Fibroblast of skin of abdomen (primary cell): ENCODE results near the gene TIRAP. TPM values are rescaled to one million over a fixed set of nuclear protein-coding genes. Genes with fewer than 3 reads are reported as not detected.
A peak's percentile ranks its signal among the peaks of the same experiment; 100 is the strongest.
"Not testable (repeated sequence)": the region's sequence is repeated elsewhere in the genome, so short reads cannot be mapped to it uniquely, and the experiment has no call there.

ENCODE experiments used
- DNase-seq: peaks from one replicate; pipeline ENCODE4 v3.0.0-alpha.2; 2013
- polyA plus RNA-seq, 2 experiments: library from polyadenylated mRNA; unstranded; fragments of 120-200 nt; gene quantifications; one replicate each; pipeline ENCODE4 v1.2.1, GENCODE V29; 2013; ENCODE audit not compliant: insufficient read length in 2 of 2

The TIRAP gene, protein sequence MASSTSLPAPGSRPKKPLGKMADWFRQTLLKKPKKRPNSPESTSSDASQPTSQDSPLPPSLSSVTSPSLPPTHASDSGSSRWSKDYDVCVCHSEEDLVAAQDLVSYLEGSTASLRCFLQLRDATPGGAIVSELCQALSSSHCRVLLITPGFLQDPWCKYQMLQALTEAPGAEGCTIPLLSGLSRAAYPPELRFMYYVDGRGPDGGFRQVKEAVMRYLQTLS
- polyA plus RNA-seq (2013, experiment 1 of 2; ENCODE audit: insufficient read length), result 6.0 TPM
- polyA plus RNA-seq (2013, experiment 2 of 2; ENCODE audit: insufficient read length), result 5.4 TPM

DNA sequence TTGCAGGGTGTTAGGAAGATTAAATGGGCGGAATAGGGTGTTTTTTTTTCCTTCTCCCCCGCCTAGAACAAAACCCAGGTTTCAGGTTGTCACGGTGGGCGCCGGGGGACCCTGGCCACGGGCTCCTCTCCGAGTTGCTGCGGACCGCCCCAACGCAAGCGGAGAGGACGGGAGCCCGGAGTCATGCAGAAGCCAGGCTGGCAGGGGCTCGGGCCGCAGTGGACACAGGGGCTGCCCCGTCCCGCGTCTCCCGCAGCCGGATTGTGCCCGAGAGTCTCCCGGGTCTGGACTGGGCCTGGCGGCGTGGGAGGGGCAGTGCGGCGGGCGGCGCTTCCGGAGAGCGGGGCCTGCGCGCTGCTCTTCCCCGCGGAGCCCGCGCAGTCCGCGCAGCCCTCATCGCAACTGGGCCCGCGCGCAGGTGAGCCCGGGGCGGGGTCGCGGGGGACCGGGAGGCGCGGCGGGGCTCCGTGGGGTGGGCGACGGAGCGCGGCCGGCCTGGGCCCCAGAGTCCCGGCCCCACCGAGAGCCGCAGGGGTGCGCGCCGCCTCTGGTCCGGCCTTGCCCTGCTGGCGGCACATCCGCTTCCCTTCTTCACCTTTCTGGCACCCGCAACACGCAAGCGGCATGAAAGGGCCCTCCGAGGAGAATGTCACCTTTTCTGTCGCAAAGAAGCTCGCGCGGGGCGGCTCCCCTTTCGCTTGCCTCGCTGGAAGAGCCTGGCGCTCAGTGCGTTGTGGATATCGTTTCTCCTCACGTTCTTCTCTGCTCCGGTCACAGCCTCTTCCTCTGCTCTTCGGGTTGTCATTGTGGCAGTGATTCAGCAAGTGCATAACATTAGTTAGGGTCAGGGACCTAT lies at the start of gene TIRAP:
TIRAP (plus strand) TSS at position 358 of the 856 bp plus-strand sequence. CDS start 7,802 bp downstream, outside the sequence.
- DNase-seq, result peak; percentile 54

DNA sequence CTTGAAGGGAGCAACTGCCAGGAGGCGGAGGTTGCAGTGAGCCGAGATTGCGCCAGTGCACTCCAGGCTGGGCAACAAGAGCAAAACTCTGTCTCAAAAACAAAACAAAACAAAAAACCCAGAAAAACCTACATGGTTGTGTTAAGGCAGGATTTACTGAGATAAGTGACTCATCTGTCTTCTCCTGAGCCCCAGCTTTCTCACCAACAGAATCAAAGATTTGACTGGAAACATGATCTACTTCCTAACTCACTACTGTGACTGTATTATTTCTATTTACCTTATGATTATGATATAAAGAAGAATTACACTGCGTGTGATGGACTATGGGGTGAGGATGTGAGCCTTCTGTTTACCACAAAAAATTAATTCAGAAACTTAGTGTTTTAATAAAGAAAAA lies 49.5 kb upstream of the TIRAP start:
- no peak for DNase-seq

DNA sequence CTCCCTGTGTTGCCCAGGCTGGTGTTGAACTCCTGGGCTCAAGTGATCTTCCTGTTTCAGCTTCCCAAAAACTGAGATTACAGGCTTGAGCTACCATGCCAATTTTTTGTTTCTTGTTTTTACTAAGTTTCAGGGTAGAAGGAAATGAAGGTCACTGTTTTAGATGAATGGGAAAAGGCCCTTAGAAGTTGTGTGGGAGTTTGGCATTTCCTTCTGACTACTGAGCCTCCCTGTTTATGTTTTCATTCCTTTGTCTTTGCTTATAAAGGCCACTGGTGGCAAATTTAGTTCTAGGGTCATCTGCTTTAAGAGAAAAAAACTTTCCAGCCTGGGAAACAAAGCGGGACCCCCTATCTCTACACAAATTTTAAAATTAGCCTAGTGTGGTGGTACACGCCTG lies 36.3 kb upstream of the TIRAP start:
- DNase-seq, result no peak

DNA sequence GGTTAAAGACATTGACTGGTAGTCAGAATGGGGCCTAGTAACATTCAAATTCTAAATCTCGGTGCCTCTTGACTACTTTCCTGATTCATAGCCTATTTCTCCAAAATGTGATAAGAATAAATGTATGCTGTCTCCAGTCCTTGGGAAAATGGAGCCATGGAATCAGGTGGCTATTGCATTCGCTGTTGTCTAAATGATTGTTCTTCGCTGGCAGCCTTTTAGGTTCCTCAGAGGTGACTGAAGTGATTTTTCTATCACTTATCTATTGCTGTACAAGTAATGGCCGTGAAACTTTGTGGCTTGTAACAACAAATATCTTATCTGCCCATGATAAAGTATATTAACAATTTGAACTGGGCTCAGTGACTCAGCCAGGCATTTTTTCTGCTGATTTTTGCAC lies 29.6 kb upstream of the TIRAP start:
- no peak for DNase-seq

DNA sequence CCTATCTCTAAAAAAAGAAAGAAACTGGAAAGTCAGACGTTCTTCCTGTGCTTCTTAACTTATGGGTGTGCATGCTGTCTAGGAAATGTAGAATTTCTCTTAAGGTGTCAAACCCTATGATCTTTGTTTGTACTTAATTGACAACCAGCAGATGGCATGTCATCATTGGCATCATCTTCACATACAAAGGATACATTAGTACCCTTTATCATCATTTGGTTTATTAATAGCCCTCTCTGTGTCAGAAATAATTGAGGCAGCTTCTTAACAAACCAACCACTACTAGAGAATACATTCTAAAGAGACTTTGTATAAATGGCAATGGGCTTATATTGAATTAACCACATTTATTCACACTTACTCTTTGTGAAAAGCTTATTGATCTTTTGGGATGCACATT lies 28.1 kb upstream of the TIRAP start:
- DNase-seq, result no peak

DNA sequence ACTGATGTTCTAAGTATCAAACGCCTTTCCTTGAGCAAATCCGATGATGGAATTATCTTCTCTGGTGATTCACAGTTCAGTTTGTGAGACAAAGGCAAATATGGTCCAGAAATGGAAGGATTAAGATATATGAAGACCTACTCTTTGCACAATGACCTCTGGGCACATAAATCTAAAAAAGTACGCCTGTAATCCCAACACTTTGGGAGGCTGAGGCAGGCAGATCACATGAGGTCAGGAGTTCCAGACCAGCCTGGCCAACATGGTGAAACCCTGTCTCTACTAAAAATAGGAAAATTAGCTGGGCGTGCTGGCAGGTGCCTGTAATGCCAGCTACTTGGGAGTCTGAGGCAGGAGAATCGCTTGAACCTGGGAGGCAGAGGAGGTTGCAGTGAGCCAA lies 27.4 kb upstream of the TIRAP start:
- DNase-seq, result not testable (repeated sequence)

DNA sequence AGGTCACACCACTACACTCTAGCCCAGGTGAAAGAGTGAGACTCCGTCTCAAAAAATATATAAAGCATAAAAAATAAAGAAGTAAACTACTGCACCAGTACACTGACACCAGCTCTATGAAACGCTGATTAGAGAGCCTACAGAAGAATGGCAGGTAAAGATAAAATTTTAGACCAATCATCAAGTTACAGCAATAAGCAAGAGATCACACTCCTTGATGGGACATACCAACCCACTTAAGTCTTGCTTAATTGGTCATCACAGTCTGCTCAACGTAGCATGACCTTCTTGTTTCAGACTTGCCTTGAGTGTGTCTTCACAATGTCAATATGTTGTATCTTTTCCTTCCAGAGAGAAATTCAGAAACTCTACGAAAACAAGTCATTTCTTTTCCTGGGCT lies 26.7 kb upstream of the TIRAP start:
- no peak for DNase-seq

DNA sequence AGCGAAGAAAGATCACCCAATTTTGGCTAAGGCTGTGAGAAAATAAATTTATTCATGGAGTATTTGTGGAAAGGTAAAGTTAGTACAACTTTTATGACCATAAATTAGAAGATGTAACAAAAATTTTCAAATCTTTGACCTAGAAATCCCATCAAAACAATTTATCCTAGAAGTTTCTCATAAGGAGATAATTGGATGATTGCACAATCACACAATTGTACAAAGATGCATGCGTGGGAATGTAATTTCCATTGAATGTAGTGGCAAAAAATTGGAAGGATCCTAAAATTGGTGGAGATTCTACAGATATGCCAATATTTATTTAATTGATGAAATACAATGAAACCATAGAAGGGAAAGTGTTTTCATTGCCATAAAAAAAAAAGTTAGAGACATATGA lies 25.7 kb upstream of the TIRAP start:
- no peak for DNase-seq

DNA sequence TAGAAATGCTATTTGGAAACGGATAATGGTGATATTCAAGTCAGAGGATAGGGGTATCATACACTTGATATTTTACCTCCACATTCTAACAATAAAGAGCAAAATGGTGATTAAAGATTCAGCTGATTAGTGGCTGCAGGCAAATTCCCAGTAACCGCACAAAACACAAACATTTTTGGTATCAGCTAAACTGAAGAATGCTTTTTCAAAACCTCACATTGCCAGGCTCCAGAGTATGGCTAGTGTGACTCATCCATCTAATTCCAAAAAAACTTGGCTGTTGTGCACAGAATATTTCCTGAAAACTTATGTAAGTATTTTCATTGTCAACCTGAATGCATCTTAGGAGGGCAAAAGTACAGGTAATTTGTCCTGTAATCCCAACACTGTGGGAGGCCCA lies 25.1 kb upstream of the TIRAP start:
- peak; percentile 48 for DNase-seq

DNA sequence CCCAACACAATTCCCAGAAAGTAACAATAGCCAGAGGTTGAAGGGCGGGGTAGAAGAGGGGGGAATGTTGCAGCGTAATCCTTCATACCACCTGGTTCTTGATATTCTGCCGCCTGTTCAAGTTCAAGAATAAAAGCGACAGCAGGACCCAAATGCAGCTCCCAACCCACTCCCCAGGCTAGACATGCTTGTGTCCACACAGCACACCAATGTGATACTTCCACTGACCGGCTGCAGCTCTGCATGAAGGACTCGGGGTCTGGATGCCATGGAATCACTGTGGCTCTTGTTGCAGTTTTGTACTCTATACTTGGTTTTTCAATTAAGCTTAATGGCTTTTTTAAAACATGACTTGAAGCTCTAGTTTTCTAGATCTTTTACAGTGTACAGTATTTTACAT lies 20.7 kb upstream of the TIRAP start:
- DNase-seq, result no peak

DNA sequence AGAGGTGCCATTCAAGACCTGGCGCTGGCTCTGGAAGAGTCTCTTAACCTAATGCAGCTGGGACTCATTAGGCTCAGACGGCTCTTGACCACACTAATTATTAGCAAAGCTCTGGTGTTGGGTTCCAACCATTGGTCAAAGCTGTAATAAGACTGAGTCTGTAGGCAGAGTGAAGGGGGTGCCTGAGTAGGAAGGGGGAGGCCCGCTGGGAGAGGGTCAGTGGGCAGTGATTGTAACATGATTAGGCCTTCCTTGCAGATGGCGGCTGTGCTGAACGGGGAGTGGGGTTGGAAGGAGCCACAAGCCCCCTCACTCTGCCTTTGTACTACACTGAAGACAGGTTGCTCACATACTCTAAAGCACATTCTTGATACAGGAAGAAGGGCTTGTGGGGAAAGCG lies 19.4 kb upstream of the TIRAP start:
- DNase-seq, result no peak

DNA sequence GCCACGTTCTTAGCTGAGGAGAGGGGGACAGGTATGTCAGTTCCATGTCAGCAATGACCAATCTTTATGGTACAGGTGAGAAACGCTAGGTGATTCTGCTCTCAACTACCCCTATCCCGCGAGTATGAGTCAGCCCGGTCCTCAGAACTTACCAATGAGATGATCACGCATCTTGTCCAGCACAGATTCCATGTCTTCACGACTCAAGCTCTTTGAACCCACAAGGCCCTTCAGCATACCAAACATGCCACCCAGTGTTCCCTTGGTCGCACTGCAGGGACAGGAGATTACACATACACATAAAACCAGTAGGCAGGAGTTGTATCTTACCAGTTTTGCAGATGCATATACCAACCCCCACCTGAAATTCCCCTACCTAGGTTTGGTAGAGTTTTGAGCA lies 17.1 kb upstream of the TIRAP start:
- peak; percentile 7 for DNase-seq

DNA sequence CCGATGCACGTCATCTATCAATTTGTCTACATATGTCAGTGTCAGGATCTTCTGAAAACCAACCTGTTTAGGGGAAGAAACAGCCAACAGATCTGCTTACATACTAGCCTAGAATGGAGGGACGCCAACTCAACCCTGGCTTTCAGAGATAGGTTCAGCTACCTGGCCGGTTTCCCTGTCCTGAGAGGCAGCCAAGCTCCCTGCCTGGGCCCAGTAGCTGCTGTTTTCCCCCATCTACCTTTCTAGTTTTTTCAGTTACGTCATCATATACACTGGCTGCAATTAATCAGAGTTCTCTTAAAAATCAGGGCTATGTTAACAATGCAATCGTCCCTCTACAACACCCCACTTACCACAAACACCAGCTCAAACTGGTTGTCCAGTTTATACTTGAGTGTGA lies 15.2 kb upstream of the TIRAP start:
- no peak for DNase-seq

DNA sequence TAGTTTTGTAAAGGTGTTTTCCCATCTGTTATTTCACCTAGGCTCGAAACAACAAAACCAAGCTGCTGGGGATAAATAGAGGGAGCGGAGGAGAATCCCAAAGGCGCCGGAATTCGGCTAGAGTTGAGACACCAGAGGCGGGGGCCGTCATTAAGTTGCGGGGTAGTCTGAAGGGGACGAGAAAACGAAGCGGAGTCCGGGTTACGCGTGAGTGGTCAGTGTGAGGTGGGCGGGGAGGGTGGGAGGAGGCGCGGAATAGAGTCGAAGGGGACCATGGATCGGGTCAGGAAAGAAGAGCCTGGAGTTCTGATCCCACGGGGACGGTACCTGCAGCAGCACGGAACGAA lies 14.6 kb upstream of the TIRAP start:
- no peak for DNase-seq

DNA sequence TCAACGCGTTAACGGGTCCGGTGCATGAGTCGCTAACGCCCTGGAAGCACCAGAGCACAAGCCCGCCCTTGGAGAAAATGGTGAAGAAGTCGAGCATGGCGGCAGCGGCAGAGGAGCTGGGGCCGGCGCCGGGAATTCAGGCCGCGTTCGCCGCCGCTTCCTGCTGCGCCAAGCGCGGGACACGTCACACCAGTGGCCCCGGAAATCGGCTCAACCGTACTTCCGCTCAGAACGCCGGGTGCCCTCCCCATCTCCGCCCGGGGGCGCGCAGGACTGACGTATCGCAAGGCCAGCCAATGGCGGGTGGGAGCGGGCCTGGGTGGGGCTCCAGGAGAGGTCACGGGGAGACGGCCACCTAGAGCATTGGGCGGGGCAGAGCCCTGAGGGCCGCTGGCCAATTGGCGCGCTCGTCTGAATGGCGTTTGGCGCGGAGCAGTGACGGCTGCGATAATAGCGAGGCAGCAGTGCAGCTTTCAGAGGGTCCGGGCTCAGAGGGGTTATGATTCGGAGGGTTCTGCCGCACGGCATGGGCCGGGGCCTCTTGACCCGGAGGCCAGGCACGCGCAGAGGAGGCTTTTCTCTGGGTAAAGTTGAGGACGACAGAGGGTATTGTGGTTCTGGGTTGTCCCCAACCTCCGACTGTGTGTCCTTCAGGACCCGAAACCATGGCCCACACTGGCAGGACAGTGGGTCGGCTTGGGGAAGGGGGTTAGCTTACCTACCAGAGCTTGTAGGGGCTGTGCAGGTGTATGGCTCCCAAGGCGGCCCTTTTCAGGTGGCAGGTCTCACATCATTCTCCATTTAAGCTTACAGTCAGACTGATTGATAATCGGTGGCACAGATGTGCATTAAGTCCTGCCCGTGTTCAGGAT lies 13.9 kb upstream of the TIRAP start, which contains the start of the genes FOXRED1 and SRPRA:
FOXRED1 (plus strand) TSS at position 447 of the 872 bp plus-strand sequence; CDS start at position 500, 53 bp downstream.
SRPRA (minus strand) TSS at position 188 of the 872 bp plus-strand sequence; CDS start at position 97, 91 bp downstream.
- DNase-seq, result peak; percentile 99

DNA sequence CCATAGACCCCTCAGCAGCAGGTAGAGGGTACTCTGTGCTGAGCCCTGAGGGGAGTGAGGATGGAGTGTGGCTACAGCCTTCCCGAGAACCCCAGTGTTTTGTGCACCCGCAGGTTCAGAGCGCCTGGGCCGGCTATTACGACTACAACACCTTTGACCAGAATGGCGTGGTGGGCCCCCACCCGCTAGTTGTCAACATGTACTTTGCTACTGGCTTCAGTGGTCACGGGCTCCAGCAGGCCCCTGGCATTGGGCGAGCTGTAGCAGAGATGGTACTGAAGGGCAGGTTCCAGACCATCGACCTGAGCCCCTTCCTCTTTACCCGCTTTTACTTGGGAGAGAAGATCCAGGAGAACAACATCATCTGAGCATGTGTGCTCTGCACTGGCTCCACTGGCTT lies 5.6 kb upstream of the TIRAP start:
- DNase-seq, result no peak

DNA sequence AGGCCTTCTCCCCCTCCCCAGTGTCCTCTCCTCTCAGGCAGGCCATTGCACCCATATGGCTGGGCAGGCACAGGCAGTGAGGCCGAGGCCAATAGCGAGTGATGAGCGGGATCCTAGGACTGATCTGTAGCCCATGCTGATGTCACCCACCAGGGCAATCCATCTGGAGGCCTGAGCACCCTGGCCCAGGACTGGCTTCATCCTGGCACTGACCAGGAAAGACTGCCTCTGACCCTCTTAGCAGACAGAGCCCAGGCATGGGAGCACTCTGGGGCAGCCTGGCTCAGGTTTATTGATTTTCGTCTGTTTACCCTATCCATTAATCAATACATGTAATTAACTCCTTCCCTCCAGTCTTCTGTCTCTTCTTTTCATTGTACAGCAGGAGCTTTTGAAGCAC lies 5.1 kb upstream of the TIRAP start:
- no peak for DNase-seq

DNA sequence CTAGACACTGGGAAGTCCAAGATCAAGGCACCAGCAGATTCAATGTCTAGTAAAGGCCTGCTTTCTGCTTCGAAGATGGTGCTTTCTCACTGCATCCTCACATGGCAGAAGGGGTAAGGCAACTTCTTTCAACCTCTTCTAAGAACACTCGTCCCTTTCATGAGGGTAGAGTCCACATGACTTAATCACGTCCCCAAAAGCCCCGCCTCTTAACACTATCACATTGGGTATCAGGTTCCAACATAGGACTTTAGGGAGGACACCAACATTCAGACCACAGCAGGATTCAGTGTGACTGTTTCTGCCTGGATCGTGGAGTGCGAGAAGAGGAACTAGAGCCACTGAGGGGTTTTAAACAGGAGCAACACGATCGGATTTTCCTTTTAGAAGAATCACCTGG lies 3.7 kb upstream of the TIRAP start:
- DNase-seq, result no peak

DNA sequence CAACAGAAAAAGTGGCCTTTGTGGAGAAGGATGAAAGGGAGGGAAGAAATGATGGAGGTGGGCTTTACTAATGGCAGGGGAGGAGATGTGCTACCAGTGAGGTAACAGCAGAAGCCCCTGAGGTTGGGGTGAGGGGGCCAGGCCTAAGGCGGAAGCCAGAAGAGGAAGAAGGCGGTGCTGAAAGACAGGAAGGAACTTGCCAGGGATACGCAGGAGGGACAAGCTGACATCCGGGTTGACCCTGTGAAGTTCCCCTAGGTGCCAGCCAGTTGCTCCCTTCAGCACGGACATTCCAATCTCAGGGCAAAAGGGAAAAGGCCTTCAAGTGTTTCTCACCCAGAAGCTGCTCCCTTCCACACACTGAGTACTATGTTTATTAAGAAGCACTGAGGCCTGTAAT lies 2.3 kb upstream of the TIRAP start:
- no peak for DNase-seq

DNA sequence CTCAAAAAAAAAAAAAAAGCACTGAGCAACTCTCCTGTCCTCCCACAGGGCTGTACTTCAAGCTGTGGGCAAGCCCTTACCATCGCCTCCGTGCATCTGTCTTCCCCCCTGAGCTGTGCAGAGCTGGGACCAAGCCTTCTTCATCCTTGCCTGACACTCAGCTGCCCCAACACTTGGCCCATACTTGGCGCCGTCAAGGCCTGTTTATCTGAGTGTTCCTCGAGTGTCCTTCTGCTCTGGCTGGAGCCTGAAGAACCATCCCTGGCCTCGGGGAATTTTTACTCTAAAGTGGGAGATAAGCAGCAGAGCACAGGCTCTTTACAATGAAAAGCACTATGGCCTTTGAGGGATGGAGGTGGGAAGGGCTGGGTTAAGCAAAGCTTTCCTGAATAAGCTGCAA lies 1.6 kb upstream of the TIRAP start:
- DNase-seq, result no peak

DNA sequence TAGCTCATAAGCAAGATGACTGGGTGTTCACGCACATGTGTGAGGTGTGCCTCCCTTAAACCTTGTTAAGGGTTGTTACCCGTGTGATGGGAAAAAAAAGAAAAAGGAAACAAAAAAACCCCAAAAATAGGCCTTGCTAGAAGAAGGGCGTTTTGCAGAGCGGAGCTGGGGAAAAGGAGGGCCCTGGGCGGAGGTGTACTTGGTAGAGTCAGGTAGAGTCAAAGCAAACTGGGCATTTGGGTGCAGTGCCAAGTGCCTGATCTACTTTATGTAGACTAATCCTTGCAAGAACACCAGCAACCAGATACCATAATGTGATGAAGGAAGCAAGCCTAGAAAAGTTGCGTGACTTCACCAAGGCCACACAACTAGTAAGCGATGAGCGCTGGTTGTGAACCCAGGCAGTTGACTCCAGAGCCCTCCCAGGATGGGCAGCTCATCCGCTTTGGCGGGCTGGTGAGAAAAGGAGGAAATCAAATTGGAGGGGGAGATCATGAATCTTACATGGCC lies 1.2 kb upstream of the TIRAP start:
- DNase-seq, result no peak

DNA sequence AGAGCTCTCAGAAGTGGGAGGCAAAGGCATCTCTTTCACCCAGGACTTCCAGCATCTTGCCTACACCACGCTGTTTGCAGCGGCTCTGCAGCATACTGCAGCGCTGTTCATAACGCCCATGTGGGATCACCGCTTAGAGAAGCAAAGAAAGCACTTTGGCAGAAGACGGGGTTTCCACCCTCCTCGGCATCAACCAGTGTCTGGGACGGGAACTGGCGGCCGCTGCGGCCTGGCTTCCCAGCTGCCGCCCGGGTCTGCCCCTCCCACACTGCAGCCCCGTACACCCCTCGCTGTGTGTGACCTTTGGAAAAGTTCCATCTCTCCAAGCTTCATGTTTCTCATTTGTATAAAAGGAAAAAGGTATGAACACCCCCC lies 545 bp upstream of the TIRAP start:
- peak; percentile 31 for DNase-seq

DNA sequence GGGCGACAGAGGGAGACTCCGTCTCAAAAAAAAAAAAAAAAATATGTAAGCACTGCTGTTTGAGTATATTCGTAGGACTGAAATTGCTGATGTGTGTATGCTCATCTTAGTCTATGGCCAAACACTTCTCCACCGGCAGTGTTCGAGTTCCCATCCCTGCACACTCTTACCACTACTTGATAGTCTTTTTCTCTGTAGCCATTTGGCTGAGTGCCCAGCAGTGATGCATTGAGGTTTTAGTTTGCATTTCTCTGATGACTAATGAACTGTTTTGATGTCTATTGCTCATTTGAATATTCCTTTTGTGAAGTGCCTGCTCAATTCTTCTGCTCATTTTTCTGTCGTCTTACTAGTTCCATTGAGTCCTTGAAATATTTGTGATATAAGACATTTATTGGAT lies 1.9 kb downstream of the TIRAP start:
- peak; percentile 96 for DNase-seq
